CD4-positive, alpha-beta memory T cell (primary cell): Measurements from ENCODE around the gene NEURL2. TPM values are rescaled to one million over a fixed set of nuclear protein-coding genes. Genes with fewer than 3 reads are reported as not detected.

ENCODE experiments used
- CTCF ChIA-PET: fragments of 350-600 bp; sonication (Branson Sonifier 250); formaldehyde crosslinking; loops from one replicate; lab custom pipeline; 2021; ENCODE audit warnings: inconsistent platforms; ENCODE audit not compliant: partially characterized antibody; lab: Charles Lee
- POLR2A ChIA-PET: fragments of 350-600 bp; sonication (Branson Sonifier 250); formaldehyde crosslinking; loops from one replicate; lab custom pipeline; 2021; ENCODE audit not compliant: partially characterized antibody; lab: Charles Lee
- DNase-seq, 5 donors: peaks; one replicate each; pipeline versions ENCODE4 v3.0.0 to v3.0.0-alpha.2; 2020 to 2022; ENCODE audit warnings: mixed read lengths in 1 of 5
- H3K27ac ChIP-seq: one replicate; pipeline ENCODE4 v1.7.0; 2013; ENCODE audit warnings: low read depth, low read length
- H3K27me3 ChIP-seq: 2 replicates; pipeline ENCODE4 v1.7.0; 2013; ENCODE audit warnings: mild to moderate bottlenecking, low read length, moderate library complexity; ENCODE audit not compliant: insufficient read depth
- H3K36me3 ChIP-seq: 2 replicates; pipeline ENCODE4 v1.7.0; 2013; ENCODE audit warnings: mild to moderate bottlenecking, low read length, moderate library complexity; ENCODE audit not compliant: insufficient read depth
- H3K4me1 ChIP-seq: 2 replicates; pipeline ENCODE4 v1.7.0; 2013; ENCODE audit warnings: mild to moderate bottlenecking, low read length, moderate library complexity; ENCODE audit not compliant: insufficient read depth
- H3K4me3 ChIP-seq, 2 donors: one replicate each; pipeline ENCODE4 v1.7.0; 2013; ENCODE audit warnings: low read length in 2 of 2, mild to moderate bottlenecking in 1 of 2
- H3K9me3 ChIP-seq, 2 donors: one replicate each; pipeline ENCODE4 v1.7.0; 2013; ENCODE audit warnings: low read length in 2 of 2, control low read depth in 1 of 2; ENCODE audit not compliant: control insufficient read depth in 1 of 2
- H3K27ac Mint-ChIP-seq, 7 donors: one replicate each; pipeline ENCODE4 v1.8.0; 2020 to 2021; ENCODE audit warnings: mixed read lengths in 7 of 7, mild to moderate bottlenecking in 6 of 7, inconsistent platforms in 3 of 7, moderate library complexity in 3 of 7
- H3K27me3 Mint-ChIP-seq, 2 donors: one replicate each; pipeline ENCODE4 v1.8.0; 2020 to 2021; ENCODE audit warnings: mixed read lengths in 2 of 2
- H3K36me3 Mint-ChIP-seq, 2 donors: one replicate each; pipeline ENCODE4 v1.8.0; 2020 to 2021; ENCODE audit warnings: mixed read lengths in 2 of 2, inconsistent platforms in 1 of 2, mild to moderate bottlenecking in 1 of 2
- H3K4me1 Mint-ChIP-seq, 4 donors: one replicate each; pipeline ENCODE4 v1.8.0; 2020 to 2021; ENCODE audit warnings: mixed read lengths in 4 of 4, mild to moderate bottlenecking in 1 of 4
- H3K4me3 Mint-ChIP-seq, 8 donors: one replicate each; pipeline ENCODE4 v1.8.0; 2020 to 2021; ENCODE audit warnings: mixed read lengths in 8 of 8, mild to moderate bottlenecking in 7 of 8, moderate library complexity in 6 of 8, inconsistent platforms in 3 of 8
- H3K9me3 Mint-ChIP-seq, 8 donors: one replicate each; pipeline ENCODE4 v1.8.0; 2020 to 2021; ENCODE audit warnings: mixed read lengths in 8 of 8, mild to moderate bottlenecking in 5 of 8, inconsistent platforms in 3 of 8, moderate library complexity in 1 of 8
- intact Hi-C: fragments of 100-400 bp; cut with micrococcal nuclease; formaldehyde crosslinking; loops from one replicate; pipeline ENCODE4 v1.15.1; 2023
- polyA plus RNA-seq, 2 donors: library from polyadenylated mRNA; unstranded; fragments of 300-500 nt; fragmentation: Illumina TruSeq; gene quantifications; one replicate each; pipeline ENCODE4 v1.2.3, GENCODE V29; 2021
- total RNA-seq, 2 experiments: library from RNA; stranded (reverse); gene quantifications; one replicate each; pipeline ENCODE4 v1.2.3, GENCODE V29; 2021

NEURL2 gene
- total and polyA plus RNA-seq, 4 experiments from 2014 or later: 0.29 to 5.6 (median 3.1) TPM

- H3K4me1 Mint-ChIP-seq: peaks cover 26 to 53% (median 40%) of the 10 kb centered on the region in 4 donors
- H3K27me3 ChIP-seq: no peaks in the 10 kb centered on the region
- H3K9me3 Mint-ChIP-seq: peaks cover 0 to 3% (median 0%) of the 10 kb centered on the region in 8 donors
- no peak overlapping the region for H3K27ac ChIP-seq
- H3K27me3 Mint-ChIP-seq: no peaks in the 10 kb centered on the region
- peaks cover 45% of the 10 kb centered on the region for H3K4me1 ChIP-seq
- intact Hi-C loops: no loop called here
- POLR2A ChIA-PET: interaction anchor here (1.0 to 9.9 kb wide), 3 partner anchors 30 to 82 kb away, joined by 3 to 141 read pairs (median 5); partner anchors contain the start of genes ACOT8, PCIF1 and ZSWIM3
- H3K9me3 ChIP-seq: no peaks in the 10 kb centered on the region
- H3K36me3 ChIP-seq: peaks cover 17% of the 10 kb centered on the region
- H3K4me3 ChIP-seq: no peak overlapping the region
- CTCF ChIA-PET: no interaction called here
- H3K27ac Mint-ChIP-seq: peak overlapping the region in 2 of 7 donors; percentile 30 to 46
- no peak for DNase-seq
- H3K4me3 Mint-ChIP-seq: no peak overlapping the region
- peaks cover 16 to 25% of the 10 kb centered on the region in 2 donors for H3K36me3 Mint-ChIP-seq
These were observed 4.2 kb downstream of the NEURL2 start for GRCh38 chr20:45886590-45887345.

DNA sequence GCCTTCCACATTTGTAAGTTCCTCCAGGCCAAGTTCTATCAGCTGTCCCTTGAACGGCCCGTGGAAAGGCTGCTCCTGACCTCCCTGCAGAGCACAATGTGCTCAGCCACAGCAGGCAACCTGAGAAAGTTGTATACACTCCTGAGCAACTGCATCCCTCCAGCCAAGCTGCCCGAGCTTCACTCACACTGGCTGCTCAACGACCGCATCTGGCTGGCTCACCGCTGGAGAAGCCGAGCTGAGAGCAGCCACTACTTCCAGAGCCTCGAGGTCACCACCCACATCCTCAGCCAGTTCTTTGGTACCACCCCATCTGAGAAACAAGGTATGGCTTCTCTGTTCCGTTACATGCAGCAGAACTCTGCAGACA, 7.9 kb downstream of the NEURL2 start:
- Histone ChIP-seq H3K9me3 (no peaks in the 10 kb centered on the region), H3K4me1 (peaks cover 44% of the 10 kb centered on the region), H3K36me3 (peaks cover 17% of the 10 kb centered on the region), H3K27ac (no peak overlapping the region), H3K27me3 (no peaks in the 10 kb centered on the region), H3K4me3 (no peak overlapping the region)
- Mint-ChIP-seq H3K9me3 (no peaks in the 10 kb centered on the region), H3K36me3 (peaks cover 16 to 28% of the 10 kb centered on the region in 2 donors), H3K27me3 (no peaks in the 10 kb centered on the region), H3K4me3 (peak overlapping the region in 6 of 8 donors; percentile 29 to 50 (median 44)), H3K27ac (peak overlapping the region in 4 of 7 donors; percentile 57 to 83 (median 72)), H3K4me1 (peaks cover 30 to 55% (median 37%) of the 10 kb centered on the region in 4 donors)
- intact Hi-C loops: no loop called here
- no peak for DNase-seq
- ChIA-PET CTCF (interaction anchor here (1.0 to 1.5 kb wide), 2 partner anchors 9 to 16 kb away, joined by 3 to 4 read pairs; no protein-coding TSS in a partner anchor), POLR2A (interaction anchor here (1.0 to 5.6 kb wide), 6 partner anchors 8 to 491 kb away, joined by 3 to 98 read pairs (median 40); partner anchors contain the start of genes ACOT8, CTSA, NEURL2 and PCIF1)

DNA sequence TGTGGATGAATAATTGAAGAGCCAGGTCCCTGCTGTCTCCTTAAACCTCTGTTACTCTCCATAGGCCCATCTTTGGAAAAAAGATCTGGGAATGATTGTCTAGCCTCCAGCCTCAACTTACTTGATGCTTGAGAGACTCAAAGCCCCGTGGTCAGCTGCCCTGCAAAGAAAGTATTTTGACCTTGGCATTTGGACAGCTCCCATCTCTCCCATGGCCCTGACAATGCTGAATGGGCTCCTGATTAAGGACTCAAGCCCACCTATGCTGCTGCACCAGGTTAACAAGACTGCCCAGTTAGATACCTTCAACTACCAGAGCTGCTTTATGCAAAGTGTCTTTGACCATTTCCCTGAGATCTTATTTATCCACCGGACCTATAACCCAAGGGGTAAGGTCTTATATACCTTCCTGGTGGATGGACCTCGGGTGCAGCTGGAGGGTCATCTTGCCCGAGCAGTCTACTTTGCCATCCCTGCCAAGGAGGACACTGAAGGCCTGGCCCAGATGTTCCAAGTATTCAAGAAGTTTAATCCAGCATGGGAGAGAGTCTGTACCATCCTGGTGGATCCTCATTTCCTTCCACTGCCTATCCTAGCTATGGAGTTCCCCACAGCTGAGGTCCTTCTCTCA, 8.4 kb downstream of the NEURL2 start:
- H3K27me3 Mint-ChIP-seq: no peaks in the 10 kb centered on the region
- peaks cover 44% of the 10 kb centered on the region for H3K4me1 ChIP-seq
- H3K9me3 ChIP-seq: no peaks in the 10 kb centered on the region
- no peak overlapping the region for H3K4me3 ChIP-seq
- ChIA-PET CTCF (interaction anchor here (1.0 to 2.3 kb wide), 5 partner anchors 7 to 87 kb away, joined by 3 to 18 read pairs (median 5); partner anchors contain the start of genes CTSA and NEURL2), POLR2A (interaction anchor here (0.8 to 5.6 kb wide), 8 partner anchors 9 to 491 kb away, joined by 3 to 98 read pairs (median 14); partner anchors contain the start of genes ACOT8, CTSA, DNTTIP1 and NEURL2)
- DNase-seq: no peak
- no peaks in the 10 kb centered on the region for H3K27me3 ChIP-seq
- H3K36me3 Mint-ChIP-seq: peaks cover 16 to 28% of the 10 kb centered on the region in 2 donors
- intact Hi-C loops: no loop called here
- peaks cover 17% of the 10 kb centered on the region for H3K36me3 ChIP-seq
- H3K4me1 Mint-ChIP-seq: peaks cover 30 to 53% (median 37%) of the 10 kb centered on the region in 4 donors
- no peak overlapping the region for H3K27ac ChIP-seq
- peak overlapping the region in 7 of 8 donors; percentile 50 to 79 (median 58) for H3K4me3 Mint-ChIP-seq
- peak overlapping the region; percentile 62 to 83 (median 80) for H3K27ac Mint-ChIP-seq
- H3K9me3 Mint-ChIP-seq: no peaks in the 10 kb centered on the region

GRCh38 chr20:45880988-45881788, 9.8 kb downstream of the NEURL2 start, which contains the start of gene ZSWIM1:
Gene ZSWIM1 (plus strand): TSS chr20:45881227. CDS start chr20:45882593, 1,366 bp downstream.
- ChIA-PET CTCF (interaction anchor here (0.9 to 2.3 kb wide), 9 partner anchors 9 to 525 kb away, joined by 3 to 18 read pairs (median 5); partner anchors contain the start of genes ACOT8, CTSA, ELMO2 and NEURL2), POLR2A (interaction anchor here (0.6 to 5.6 kb wide), 15 partner anchors 9 to 178 kb away, joined by 3 to 98 read pairs (median 4); partner anchors contain the start of genes ACOT8, CTSA, NEURL2 and PCIF1)
- intact Hi-C loops: loop anchor here (1.0 to 2.0 kb wide), 3 partner anchors 24 to 68 kb away; partner anchors contain the start of genes ACOT8, UBE2C and ZSWIM3
- peak within 1 kb of the TSS; percentile 83 to 97 (median 95) for H3K27ac Mint-ChIP-seq
- H3K36me3 Mint-ChIP-seq: peaks cover 21 to 28% of the 10 kb centered on the region in 2 donors
- DNase-seq: peak; percentile 97 to 99 (median 97)
- Histone ChIP-seq H3K4me1 (peaks cover 44% of the 10 kb centered on the region), H3K27ac (peak within 1 kb of the TSS; percentile 65), H3K27me3 (no peaks in the 10 kb centered on the region), H3K36me3 (peaks cover 17% of the 10 kb centered on the region), H3K4me3 (peak within 1 kb of the TSS; percentile 68 to 99), H3K9me3 (no peaks in the 10 kb centered on the region)
- peak within 1 kb of the TSS; percentile 82 to 94 (median 90) for H3K4me3 Mint-ChIP-seq
- peaks cover 30 to 47% (median 37%) of the 10 kb centered on the region in 4 donors for H3K4me1 Mint-ChIP-seq
- H3K9me3 Mint-ChIP-seq: no peaks in the 10 kb centered on the region
- no peaks in the 10 kb centered on the region for H3K27me3 Mint-ChIP-seq

DNA sequence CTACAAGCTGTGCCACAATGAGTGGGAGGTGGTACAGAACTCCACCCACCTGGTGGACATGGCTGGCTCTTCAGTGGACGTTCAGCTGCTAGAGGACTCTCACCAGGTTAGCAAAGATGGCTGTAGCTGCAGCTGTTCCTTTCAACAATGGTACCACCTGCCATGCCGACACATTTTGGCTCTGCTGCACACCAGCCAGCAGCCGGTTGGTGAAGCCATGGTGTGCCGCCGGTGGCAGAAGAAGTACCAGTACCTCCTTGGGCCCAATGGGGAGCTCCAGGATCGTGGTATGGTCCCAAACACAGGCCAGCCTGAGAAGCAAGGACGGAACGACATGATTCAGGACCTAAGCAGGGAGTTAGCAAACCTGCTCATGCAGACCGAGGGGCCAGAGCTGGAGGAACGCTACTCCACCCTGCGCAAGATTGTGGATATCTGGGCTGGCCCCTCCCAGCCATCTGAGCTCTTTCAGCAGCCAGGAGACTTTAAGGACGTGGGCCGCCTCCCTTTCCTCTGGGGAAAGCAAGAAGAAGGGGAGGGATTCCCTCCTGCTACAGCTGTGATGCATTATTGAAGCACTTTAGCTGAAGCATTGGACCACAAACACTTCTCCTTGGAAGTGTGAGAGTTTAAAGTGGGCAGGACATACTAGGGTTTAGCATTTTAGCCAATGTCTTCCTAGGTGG, 12.8 kb downstream of the NEURL2 start:
- no peak overlapping the region for H3K4me3 ChIP-seq

DNA sequence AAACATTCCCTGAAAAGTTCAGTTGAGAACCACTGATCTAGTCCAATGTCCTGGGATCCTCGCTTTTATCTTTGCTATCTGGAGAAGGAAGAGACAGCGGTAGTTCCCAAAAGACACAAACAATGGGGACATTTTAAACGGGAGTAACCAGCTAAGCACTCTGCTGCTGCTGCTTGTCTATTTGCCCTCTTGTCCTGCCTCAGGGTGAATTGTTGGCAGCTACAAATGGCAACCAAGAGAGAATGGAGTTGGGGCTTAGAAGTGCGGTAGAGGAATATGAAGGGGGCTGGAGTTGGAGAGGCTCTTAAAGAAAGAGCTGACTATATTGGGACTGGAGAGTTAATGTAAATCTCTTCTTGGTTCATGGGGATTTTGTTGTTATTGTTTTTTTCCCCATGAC, 16.4 kb downstream of the NEURL2 start:
- H3K36me3 Mint-ChIP-seq: peaks cover 2 to 5% of the 10 kb centered on the region in 2 donors
- peak overlapping the region in 2 of 7 donors; percentile 25 to 39 for H3K27ac Mint-ChIP-seq
- no peaks in the 10 kb centered on the region for H3K9me3 Mint-ChIP-seq
- no peak overlapping the region for H3K27ac ChIP-seq
- H3K27me3 ChIP-seq: no peaks in the 10 kb centered on the region
- ChIA-PET CTCF (no interaction called here), POLR2A (interaction anchor here (0.8 to 1.3 kb wide), 2 partner anchors 17 to 54 kb away, joined by 3 read pairs; no protein-coding TSS in a partner anchor)
- H3K9me3 ChIP-seq: no peaks in the 10 kb centered on the region
- H3K4me1 ChIP-seq: no peaks in the 10 kb centered on the region
- DNase-seq: no peak
- H3K4me3 Mint-ChIP-seq: no peak overlapping the region
- intact Hi-C loops: no loop called here
- H3K36me3 ChIP-seq: no peaks in the 10 kb centered on the region
- no peaks in the 10 kb centered on the region for H3K27me3 Mint-ChIP-seq
- peaks cover 0 to 1% (median 0%) of the 10 kb centered on the region in 4 donors for H3K4me1 Mint-ChIP-seq
- H3K4me3 ChIP-seq: no peak overlapping the region

More for the DNA sequence above, 12.8 kb downstream of the NEURL2 start:
- intact Hi-C loops: no loop called here
- no peak for DNase-seq
- Histone ChIP-seq H3K9me3 (no peaks in the 10 kb centered on the region), H3K36me3 (peaks cover 9% of the 10 kb centered on the region), H3K27me3 (no peaks in the 10 kb centered on the region), H3K4me1 (peaks cover 22% of the 10 kb centered on the region), H3K27ac (no peak overlapping the region)
- Mint-ChIP-seq H3K4me1 (peaks cover 19 to 28% (median 22%) of the 10 kb centered on the region in 4 donors), H3K27me3 (no peaks in the 10 kb centered on the region), H3K9me3 (no peaks in the 10 kb centered on the region), H3K36me3 (peaks cover 14 to 17% of the 10 kb centered on the region in 2 donors), H3K4me3 (no peak overlapping the region), H3K27ac (no peak overlapping the region)
- ChIA-PET POLR2A (no interaction called here), CTCF (no interaction called here)
